NOMO-1 (cell line): Measurements from ENCODE around the gene TLR2.
"Not testable (repeated sequence)": the region's sequence is repeated elsewhere in the genome, so short reads cannot be mapped to it uniquely, and the experiment has no call there.

Experiments used
- DNase-seq, 2 experiments: peaks; one replicate each; lab custom pipeline; 2025; ENCODE audit not compliant: unreplicated experiment in 2 of 2; lab: John Stamatoyannopoulos, UW

The TLR2 gene

GRCh38 chr4:153661215-153661822 lies 22.8 kb upstream of the TLR2 start:
- DNase-seq = peak; percentile 88 to 98

DNA sequence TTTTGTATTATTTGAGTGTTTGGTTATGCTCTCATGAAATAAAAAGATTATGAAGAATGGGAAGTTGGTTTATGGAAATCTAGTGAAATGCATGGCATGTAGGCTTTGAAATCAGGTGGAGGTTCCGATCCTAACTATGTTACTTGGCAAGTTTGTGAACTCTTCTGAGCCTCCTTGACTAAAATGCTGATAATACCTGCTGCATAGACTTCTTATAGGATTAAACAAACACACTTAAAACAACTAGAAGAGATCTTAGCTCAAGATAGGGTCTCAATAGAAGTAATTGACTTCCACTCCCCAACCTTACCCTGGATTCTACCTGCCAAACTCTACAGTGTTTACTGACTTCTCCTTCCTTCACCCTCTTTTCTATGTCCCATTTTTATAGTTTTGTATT lies 22.2 kb upstream of the TLR2 start:
- no peak for DNase-seq

DNA sequence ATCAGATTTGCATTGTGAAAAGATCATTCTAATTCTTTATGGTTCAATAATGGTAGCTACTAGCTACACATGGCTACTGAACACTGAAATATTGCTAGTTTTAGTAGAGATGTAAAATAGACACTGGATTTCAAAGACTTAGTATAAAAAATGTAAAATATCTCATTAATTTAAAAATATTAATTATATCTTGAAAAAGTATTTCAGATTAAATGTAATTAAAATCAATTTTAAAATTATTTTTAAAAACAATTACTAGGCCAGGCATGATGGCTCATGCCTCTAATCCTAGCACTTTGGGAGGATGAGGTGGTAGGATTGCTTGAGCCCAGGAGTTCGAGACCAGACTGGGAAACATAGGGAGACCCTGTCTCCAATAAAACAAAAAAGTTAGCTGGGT lies 20.4 kb upstream of the TLR2 start:
- no peak for DNase-seq

DNA sequence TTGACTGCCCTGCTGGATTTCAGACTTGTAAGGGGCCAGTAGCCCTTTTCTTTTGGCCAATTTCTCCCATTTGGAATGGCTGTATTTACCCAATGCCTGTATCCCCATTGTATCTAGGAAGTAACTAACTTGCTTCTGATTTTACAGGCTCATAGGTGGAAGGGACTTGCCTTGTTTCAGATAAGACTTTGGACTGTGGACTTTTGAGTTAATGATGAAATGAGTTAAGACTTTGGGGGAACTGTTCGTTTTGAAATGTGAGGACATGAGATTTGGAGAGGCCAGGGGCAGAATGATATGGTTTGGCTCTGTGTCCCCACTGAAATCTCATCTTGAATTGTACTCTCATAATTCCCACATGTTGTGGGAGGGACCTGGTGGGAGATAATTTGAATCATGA lies 17.6 kb upstream of the TLR2 start:
- not testable (repeated sequence) for DNase-seq

DNA sequence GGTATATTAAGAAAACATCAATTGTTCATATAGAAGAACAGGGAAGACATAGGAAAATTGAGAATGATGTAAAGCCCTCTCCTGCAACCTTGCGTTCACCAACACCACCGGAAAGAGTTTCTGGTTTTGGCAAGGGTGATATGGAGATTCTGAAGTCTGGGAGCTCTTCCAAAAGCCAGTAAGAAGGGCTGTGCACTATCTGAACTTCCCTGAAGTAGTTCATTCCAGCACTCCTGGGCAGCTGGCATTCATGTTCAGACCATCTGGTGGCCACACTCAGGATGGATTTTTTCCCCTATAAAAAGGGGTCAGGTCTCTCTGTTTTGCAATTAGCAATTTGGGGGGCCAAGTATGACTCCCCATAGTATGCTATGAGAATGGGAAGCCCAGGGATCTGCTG lies 15.4 kb upstream of the TLR2 start:
- no peak for DNase-seq

- no peak for DNase-seq
These were observed 14.2 kb upstream of the TLR2 start for GRCh38 chr4:153669838-153670237.

- no peak for DNase-seq
These were observed 7.6 kb upstream of the TLR2 start for GRCh38 chr4:153676486-153676885.

DNA sequence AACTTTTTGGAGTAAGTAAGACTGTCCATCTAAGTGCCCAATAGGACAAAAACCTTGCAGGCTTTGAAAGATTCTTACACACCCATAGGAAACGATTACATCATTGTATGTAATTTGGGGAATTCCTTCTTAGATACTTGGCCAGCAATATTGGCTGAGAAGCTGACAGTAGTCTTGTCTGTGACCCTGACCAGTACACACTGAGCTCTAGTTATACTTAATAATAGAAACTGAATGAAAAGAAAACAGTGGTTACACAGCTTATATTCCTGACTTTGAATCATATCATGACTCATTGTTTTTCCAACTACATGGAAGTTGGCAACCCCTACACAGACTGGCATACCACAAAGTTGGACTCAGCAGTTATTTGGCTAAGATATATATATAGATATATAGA lies 7.1 kb upstream of the TLR2 start:
- DNase-seq = no peak

DNA sequence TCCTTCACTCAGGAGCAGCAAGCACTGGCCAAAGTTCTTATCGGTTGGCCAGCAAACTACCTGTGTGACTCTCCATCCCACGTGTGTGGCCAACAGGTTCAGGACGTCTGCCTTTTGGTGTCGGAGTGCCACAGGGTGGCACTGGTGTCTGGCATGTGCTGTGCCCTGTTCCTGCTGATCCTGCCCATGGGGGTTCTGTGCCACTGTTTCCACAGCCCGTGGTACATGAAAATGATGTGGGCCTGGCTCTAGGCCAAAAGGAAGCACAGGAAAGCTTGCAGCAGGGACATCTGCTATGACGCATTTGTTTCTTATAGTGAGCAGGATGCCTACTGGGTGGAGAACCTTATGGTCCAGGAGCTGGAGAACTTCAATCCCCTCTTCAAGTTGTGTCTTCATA lies 4.6 kb upstream of the TLR2 start:
- no peak for DNase-seq

GRCh38 chr4:153683763-153684181 lies 308 bp upstream of the TLR2 start:
- no peak for DNase-seq

DNA sequence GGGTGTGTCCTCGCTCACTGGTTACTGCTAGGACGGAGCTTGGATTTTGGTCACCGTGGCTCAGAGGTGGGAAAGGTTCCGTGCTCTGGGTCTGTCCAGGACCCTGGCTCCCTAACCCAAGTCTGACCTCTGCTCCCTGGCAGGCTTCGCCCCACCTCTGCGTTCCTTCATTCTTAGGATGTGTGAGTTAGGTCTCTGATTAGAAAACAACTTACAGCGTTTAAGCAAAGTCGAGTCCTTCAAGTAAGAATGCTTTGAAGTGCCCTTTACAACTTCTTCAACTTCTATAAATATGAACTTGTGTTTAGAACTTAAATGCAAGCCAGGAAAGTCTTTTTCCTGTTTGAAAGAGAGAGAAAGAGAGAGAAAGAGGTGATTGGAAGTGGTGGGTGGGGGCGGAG lies 891 bp downstream of the TLR2 start:
- no peak for DNase-seq

DNA sequence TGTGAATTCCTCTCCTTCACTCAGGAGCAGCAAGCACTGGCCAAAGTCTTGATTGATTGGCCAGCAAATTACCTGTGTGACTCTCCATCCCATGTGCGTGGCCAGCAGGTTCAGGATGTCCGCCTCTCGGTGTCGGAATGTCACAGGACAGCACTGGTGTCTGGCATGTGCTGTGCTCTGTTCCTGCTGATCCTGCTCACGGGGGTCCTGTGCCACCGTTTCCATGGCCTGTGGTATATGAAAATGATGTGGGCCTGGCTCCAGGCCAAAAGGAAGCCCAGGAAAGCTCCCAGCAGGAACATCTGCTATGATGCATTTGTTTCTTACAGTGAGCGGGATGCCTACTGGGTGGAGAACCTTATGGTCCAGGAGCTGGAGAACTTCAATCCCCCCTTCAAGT lies 20.4 kb downstream of the TLR2 start:
- no peak for DNase-seq

- DNase-seq = peak; percentile 80 to 91
These were observed 21.8 kb downstream of the TLR2 start for GRCh38 chr4:153705743-153706468.

DNA sequence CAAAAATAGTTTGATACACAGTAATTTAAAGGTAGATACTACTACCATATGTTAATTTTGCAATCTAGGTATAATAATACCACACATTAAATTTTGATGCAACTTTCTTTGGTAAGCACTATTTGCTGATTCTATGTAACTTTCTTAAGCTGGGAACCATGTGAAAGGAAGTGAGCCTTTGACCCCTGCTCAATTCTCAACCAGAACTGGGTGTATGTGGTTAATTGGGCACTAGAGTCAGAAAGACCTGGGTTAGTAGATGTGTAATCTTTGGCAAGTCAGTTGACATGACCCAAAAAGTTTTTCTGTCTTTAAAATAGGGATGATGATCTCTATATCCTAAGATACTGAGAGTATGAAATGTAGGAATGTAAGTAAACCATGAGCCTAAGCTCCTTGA lies 22.4 kb downstream of the TLR2 start:
- peak in 1 of 2 experiments; percentile 82 for DNase-seq

DNA sequence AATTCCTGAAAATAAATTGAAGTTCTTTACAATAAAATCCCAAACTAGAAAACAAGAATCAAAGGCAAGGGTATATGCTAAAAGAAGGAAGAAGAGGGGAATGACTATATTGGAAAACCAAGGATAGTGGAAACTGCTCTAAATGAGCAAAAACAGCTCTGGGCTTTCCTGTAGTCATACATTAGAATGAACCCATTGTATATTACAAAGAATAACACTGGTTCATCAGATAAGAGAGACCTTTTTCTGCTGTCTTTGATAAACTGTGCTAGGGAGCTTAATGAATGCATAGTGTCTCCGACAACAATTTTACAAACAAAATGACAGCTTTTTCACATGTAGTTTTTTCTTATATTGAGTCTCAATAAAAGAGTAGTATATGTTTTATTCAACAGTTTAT lies 26.6 kb downstream of the TLR2 start:
- DNase-seq = no peak

DNA sequence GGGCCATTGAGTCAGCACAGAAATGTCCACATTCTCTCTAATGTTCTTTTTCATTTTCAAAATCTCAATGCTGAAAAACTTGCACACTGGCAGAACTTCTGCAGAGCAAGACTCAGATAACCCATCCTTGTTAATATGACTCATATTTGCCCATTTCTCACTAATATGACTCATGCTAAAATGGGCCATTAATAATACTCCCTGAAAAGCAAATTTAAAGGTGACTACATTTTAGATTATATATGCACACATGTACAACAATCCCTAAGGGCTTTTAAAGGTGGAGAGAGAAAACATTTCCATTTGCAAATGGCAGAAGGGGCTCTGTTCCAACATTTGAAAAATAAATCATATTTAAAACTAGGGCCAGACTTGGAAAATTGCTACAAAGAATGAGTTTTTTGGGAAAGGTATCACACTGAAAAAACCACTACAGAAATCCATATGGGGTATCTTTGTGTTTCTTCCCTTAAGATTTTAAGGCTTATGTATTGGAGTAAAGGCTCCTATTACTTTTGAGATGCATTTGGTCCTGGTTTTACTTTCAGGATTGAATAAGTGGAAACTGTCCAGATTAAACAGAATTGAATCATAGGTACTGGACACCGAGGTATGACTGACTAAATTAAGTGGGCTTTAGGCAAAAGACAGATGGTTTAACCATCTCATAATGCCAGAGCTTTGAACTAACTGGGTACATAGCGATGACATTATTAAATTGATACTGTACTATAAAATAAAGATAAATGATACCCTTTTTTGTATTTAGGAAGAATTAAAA lies 30.0 kb downstream of the TLR2 start:
- no peak for DNase-seq

- no peak for DNase-seq
These were observed 38.0 kb downstream of the TLR2 start for GRCh38 chr4:153722036-153722435.

GRCh38 chr4:153724606-153725005 lies 40.5 kb downstream of the TLR2 start:
- DNase-seq = no peak

DNA sequence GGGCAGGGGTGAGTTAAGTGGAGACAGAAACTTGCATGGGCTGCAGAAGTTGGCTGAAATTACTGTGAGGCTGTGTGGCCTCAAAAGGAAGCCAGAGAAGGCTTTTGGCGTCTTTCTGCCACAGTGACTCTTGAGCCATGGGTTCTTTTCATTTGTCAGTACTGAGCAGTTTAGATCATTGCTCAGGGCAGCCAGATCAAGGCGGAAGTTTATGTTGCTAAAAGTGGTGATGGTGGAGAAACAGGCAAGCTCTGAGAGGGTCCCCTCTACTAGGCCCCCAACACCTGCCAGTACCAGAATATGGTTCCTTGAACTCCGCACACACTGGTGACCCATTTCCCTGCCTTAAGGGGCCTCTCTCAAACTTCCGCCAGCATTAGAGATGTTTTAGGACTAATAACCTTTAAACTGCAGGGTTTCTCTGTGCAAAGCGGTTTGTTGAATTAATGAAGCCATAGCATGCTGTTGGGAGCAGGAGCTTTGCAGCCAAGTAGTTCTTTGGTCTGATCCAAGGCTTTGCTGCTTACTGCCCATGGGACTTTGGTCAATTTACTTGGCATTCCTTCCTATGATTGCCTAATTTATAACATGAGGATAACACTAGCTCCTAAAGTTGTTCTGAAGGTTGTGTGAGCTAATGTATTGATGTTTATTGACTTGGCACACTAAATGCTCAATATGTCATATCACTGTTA lies 41.2 kb downstream of the TLR2 start:
- no peak for DNase-seq

- no peak for DNase-seq
These were observed 41.7 kb downstream of the TLR2 start for GRCh38 chr4:153725831-153726154.

DNA sequence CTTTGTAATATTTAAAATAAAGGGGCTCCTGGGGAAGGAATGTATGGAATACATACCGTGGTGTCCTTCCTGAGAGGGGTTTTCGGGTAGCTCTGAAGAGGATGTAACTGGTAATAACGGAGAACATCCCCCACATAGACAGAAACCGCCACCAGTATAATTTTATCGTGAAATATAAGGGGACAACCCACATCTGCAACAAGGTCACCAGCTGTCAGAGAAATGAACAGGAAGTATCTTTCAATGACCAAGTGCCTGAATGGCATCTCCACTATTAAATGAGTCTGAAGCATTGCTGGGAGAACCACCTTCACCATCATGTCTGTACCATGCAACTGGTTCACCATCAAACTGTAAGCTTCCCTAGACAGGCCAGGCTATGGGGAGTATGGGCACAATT lies 44.1 kb downstream of the TLR2 start:
- DNase-seq = peak in 1 of 2 experiments; percentile 41
